HG03521 (cell line): ENCODE measurements around the gene MAMLD1.
"Not testable (repeated sequence)": the region's sequence is repeated elsewhere in the genome, so short reads cannot be mapped to it uniquely, and the experiment has no call there.

ENCODE experiments used
- ATAC-seq: cut with Tn5 transposase; IDR thresholded peaks from one replicate; pipeline ENCODE4 v1.9.1; 2021; ENCODE audit warnings: mild to moderate bottlenecking, moderate library complexity; ENCODE audit not compliant: unreplicated experiment

The MAMLD1 gene

DNA sequence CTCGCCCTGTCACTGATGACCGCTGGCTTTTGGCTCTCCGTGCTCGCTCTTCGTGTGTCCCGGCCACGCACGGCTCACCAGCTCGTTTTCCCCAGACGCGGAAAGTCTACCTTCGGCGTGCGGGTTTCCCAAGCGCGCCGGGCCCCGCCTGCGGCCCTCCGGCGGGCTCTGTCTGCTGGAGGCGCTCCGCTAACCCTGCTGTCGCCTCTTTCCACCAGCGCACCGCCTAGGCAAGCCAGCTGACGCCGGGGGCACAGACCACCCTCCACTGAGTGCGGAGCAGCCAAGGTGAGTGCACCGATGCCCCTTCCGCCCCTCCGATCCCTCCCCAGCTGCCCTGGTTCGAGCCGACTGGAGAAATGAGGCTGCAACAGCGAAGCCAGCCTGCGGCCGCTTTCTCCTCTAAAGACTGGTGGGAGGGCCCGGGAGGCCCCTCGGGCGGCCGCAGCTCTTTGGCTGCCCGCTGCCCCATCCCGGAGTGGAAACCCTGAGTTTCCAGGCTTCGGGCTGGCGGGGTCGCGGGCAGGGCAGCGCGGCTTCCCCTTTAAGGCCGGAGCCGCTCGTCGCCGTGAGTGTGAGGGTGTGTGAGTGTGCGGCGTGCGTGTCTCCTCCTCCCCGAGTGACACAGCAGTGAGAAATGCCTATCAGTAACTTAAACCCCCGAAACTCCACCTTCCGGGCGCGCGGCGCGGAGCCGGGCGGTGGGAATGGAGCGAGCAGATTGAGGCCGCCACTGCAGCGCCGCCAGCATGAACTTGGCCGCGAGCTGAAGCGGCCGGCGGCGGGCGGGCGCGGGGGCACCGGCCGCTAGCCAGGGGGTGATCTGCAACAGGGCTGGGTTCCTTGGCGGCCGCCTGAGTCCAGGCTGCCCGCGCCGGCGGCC lies at the start of gene MAMLD1:
Gene MAMLD1, plus strand, starts transcription at position 719 of the 883 bp plus-strand sequence. CDS start 82,200 bp downstream, outside the sequence.
- ATAC-seq = no peak

- ATAC-seq = no peak
Observed at GRCh38 chrX:150313514-150313913, 49.6 kb upstream of the MAMLD1 start.

- ATAC-seq = no peak
Observed at GRCh38 chrX:150314186-150314585, 48.9 kb upstream of the MAMLD1 start.

DNA sequence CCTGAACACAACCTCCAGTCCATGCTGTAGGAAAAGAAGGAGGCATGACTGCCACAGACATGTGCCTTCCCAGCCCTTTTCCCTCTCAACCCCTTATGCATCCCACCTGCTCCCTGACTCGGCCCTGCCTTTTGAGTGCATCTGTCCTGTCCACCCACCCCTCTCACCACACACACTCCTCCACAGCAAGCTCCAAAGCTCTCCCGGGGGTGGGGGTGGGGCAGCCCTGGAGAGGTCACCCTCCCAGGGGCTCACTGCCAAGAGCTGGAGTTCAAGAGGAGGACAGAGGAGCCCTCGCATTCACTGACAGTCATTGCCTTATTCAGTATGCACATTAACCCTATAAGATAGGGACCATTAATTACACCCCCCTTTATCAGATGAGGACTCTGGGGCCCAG lies 46.6 kb upstream of the MAMLD1 start:
- no peak for ATAC-seq

DNA sequence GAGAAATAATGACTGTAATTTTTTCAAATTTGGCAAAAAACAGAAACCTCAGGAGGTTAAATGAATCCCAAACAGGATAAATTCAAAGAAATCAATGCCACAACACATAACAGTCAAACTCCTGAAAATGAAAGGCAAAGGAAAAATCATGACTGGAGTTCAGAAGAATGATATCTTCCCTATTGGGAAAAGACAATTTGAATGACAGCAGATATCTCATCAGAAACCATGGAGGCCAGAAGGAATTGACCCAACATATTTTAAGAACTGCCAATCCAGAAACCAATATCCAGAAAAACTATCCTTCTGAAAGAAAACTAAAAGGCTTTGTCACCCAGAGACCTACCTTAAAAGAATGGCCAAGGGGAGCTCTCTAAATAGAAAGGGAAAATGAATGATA lies 40.1 kb upstream of the MAMLD1 start:
- no peak for ATAC-seq

- no peak for ATAC-seq
Observed at GRCh38 chrX:150324035-150324728, 38.9 kb upstream of the MAMLD1 start.

DNA sequence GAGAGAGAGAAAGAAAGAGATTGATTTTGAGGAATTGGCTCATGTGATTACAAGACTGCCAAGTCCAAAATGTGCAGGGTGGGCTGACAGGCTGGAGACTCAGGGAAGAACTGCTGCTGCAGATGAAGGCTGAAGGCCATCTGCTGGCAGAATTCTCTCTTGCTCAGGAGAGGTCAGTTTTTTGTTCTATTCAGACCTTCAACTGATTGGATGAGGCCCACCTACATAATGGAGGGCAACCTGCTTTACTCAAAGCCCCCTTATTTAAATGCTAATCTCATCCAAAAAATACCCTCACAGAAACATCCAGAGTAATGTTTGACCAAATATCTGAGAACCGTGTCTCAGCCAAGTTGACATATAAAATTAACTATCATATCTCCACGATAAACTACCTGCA lies 38.2 kb upstream of the MAMLD1 start:
- ATAC-seq = no peak

DNA sequence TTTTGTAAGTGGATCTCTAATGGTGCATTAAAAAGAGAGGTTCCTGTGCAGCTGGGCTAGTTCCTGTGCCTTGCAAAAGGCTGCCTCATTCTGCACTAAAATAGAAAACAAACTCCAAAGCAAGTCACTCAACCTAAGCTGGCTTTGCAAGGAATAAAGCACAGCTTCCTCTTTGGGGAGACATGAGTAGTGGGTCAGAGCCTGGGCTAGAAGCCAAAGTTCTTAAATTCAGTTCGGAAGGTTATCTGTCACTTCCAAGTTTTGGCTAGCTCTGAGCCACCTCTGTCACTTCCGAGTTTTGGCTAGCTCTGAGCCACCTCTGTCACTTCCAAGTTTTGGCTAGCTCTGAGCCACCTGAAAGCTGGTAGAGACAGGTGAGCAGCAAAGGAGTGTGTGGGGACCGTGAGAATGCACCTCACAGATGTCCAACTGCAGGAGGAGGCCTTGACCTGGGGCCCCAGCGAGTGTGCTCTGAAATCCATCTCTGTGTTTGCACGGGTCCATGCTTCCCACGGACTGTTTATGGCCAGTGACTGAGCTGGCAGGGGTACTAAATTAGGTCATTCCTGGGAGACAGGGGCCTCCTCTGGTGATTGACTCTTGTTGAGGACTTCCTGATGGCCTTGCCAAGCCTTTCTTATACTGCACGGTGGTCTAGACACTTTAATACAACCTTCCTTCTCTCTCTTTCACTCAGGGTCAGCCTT lies 36.4 kb upstream of the MAMLD1 start:
- ATAC-seq = no peak

DNA sequence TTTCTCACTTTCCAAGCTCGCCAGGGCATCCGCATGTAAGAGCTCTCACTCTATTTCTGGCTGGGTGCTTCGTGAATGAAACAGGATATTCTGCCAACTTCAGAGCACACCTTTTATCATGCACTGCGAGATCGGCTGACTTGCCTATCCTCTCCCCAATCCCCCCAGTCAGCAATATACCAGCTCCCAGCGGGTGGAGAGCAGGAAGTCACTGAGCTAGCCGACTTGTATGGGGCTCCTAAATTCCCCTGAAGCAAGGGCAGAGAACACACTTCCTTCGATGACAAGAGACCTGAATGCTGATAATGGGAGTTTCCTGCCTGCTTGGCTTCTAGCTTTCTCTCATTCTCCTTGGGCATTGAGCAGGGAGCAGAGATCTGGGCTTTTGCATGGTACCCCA lies 33.8 kb upstream of the MAMLD1 start:
- ATAC-seq = no peak

GRCh38 chrX:150329868-150330267 lies 33.2 kb upstream of the MAMLD1 start:
- ATAC-seq = no peak

DNA sequence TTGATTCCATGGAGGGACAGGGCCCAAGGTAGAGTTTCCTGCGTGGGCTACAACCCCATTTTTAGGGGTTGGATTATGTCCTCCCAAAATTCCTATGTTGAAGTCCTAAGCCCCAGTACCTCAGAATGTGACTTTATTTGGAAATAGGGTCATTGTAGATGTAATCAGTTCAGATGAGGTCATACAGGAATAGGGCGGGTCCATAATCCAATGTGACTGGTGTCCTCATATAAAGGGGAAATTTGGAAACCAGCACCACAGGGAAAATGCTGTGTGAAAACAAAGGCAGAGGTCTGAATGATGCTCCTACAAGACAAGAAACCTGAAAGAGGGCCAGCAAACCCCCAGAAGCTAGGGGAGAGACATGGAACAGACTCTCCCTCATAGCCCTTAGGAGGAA lies 31.1 kb upstream of the MAMLD1 start:
- ATAC-seq = no peak

- no peak for ATAC-seq
Observed at GRCh38 chrX:150334100-150334499, 29.0 kb upstream of the MAMLD1 start.

- ATAC-seq = no peak
Observed at GRCh38 chrX:150334981-150335380, 28.1 kb upstream of the MAMLD1 start.

DNA sequence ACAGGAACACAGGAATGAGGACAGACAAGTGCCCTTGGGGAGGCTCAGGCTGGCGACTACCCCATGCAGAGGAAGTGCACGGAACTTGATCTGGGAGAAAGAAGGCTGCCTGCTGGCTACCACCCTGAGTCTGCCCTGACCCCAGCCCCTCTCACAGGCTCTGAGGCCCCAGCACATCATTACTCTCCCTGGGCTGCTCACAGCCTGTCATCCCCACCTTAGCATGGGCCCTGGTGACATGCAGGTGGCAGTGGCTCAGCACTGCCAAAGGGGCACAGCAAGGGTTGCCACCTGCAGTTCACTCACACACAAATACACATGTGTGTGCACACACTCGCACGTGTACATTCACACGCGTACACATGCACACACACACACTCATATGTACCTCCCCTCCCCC lies 26.1 kb upstream of the MAMLD1 start:
- no peak for ATAC-seq

GRCh38 chrX:150337536-150337935 lies 25.6 kb upstream of the MAMLD1 start:
- no peak for ATAC-seq

DNA sequence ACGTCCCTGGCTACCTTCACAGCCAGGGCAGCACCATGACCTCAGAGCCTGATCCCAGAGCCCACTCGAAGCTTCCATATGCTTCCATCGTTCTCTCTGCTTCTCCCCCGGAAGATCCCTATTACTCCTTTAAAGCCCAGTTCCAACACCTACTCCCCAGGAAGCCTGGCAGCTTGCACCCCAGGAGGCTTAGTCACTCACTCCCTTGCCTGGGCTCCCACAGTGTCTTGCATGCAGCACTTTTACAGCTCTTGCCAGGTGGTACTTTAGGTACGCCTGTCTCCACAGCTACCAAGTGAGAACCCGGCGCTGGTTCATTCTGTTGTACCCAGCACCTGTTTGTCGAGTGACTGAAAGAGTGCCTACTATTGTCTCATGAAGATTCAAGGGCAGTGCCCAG lies 24.5 kb upstream of the MAMLD1 start:
- ATAC-seq = no peak

DNA sequence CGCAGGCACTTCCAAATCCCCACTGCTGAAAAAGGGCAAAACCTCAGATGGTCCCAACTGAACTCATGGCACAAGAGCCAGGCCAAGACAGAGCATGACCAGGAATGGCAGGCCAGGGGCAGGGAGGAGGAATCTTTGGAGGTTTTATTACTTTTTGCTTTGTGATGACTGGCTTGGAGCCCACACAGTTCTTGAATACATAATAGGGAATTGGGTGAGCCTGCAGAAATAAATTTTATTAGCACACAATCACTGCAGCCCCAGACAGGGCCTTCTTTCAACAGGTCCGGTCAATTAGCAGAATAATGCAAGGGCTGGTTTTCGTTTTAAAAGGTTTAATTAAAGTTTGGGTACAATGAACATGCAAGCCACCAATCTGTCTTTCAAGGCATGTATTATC lies 23.4 kb upstream of the MAMLD1 start:
- no peak for ATAC-seq

DNA sequence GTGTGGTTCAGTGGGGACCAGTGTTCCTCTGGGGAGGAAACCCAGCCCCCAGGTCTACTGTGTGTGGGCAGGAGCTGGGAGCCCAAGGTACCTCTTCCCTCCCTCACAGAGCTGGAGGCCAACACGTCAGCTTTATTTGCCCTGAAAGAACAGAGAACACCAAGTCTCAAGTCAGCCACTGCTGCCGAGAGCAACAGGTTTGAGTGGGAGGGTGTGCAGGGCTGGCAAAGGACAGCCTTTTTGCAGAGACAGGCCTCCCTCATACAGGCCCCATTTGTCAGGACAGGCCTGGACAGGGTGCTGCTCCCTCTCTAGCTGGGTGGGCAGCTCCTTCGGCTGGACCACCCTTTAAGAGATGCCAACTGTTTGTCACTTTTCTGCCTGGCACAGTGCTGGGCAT lies 22.8 kb upstream of the MAMLD1 start:
- not testable (repeated sequence) for ATAC-seq

- no peak for ATAC-seq
Observed at GRCh38 chrX:150347471-150347870, 15.6 kb upstream of the MAMLD1 start.

GRCh38 chrX:150348365-150348764 lies 14.8 kb upstream of the MAMLD1 start:
- ATAC-seq = no peak

GRCh38 chrX:150352114-150352513 lies 11.0 kb upstream of the MAMLD1 start:
- no peak for ATAC-seq

DNA sequence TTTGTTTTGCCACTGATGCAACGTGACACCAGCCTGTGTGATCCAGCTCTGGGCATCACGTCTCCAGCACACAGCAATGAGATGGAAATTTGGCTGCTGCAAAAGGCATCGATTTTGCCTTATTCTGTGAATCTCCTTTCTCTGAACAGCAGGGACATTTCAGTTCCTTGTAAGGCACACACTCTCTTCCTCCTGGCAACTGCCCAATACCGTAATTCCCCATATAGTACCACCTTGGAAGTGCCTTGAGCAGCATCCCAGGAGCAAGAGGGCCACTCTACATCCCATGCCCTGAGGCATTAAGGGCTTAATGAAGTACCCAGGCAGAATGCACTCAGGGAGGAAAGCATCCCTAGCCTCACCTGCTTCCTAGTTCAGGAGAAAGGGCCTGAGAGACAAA lies 10.5 kb upstream of the MAMLD1 start:
- no peak for ATAC-seq
